OCI-LY3 (cell line): ENCODE measurements around the gene GLIS1.

ENCODE experiments used
- H2AFZ ChIP-seq: fragments of 200-600, 300-600 bp; shearing (Covaris generic); 2 replicates; pipeline ENCODE4 v1.6.0; 2014; ENCODE audit warnings: antibody characterized with exemption, low read depth, low read length
- H3K27ac ChIP-seq: fragments of 200-600, 300-600 bp; sonication (generic); 2 replicates; pipeline ENCODE4 v1.5.1; 2014; ENCODE audit warnings: mild to moderate bottlenecking, low read length, moderate library complexity, mixed read lengths
- H3K27me3 ChIP-seq: fragments of 200-600, 300-600 bp; sonication (generic); 2 replicates; pipeline ENCODE4 v1.6.1; 2014; ENCODE audit warnings: low read depth, low read length, mixed read lengths
- H3K36me3 ChIP-seq: fragments of 200-600, 300-600 bp; sonication (generic); replicated peaks from 2 replicates; pipeline ENCODE3; 2014; ENCODE audit warnings: low read depth, low read length, mixed read lengths
- H3K4me1 ChIP-seq: fragments of 300-600, 200-600 bp; sonication (generic); 2 replicates; pipeline ENCODE4 v1.6.1; 2014; ENCODE audit warnings: low read length, mixed read lengths
- H3K4me2 ChIP-seq: fragments of 200-600, 300-600 bp; sonication (generic); 2 replicates; pipeline ENCODE4 v1.6.1; 2014; ENCODE audit warnings: low read length, mixed read lengths
- H3K4me3 ChIP-seq: fragments of 300-600, 200-600 bp; sonication (generic); 2 replicates; pipeline ENCODE4 v1.5.1; 2014; ENCODE audit warnings: antibody characterized with exemption, mild to moderate bottlenecking, low read length, moderate library complexity
- H3K79me2 ChIP-seq: fragments of 300-600, 200-600 bp; shearing (Covaris generic); 2 replicates; pipeline ENCODE4 v1.6.1; 2014; ENCODE audit warnings: mild to moderate bottlenecking, low read length, mixed read lengths
- H3K9ac ChIP-seq: fragments of 300-600, 200-600 bp; shearing (Covaris generic); 2 replicates; pipeline ENCODE4 v1.6.0; 2014; ENCODE audit warnings: mild to moderate bottlenecking, low read length, moderate library complexity
- H3K9me3 ChIP-seq: fragments of 200-600, 300-600 bp; shearing (Covaris generic); 2 replicates; pipeline ENCODE4 v1.6.1; 2014; ENCODE audit warnings: low read length, mixed read lengths; ENCODE audit not compliant: insufficient read depth
- H4K20me1 ChIP-seq: fragments of 200-600, 300-600 bp; sonication (generic); 2 replicates; pipeline ENCODE4 v1.6.1; 2016; ENCODE audit warnings: low read length, mixed read lengths; ENCODE audit not compliant: insufficient read depth
- EZH2phosphoT487 ChIP-seq: fragments of 200-600 bp; shearing (Covaris generic); IDR thresholded peaks from 2 replicates; pipeline ENCODE4 v1.6.1; 2018; ENCODE audit warnings: antibody characterized with exemption, mixed run types, low read depth
- TF ChIP-seq, protein P1 (sequence below): fragments of 200-600, 300-600 bp; sonication (generic); IDR thresholded peaks from 2 replicates; pipeline ENCODE4 v1.5.1; 2014; ENCODE audit warnings: antibody characterized with exemption, low read length, low read depth

The GLIS1 gene

DNA sequence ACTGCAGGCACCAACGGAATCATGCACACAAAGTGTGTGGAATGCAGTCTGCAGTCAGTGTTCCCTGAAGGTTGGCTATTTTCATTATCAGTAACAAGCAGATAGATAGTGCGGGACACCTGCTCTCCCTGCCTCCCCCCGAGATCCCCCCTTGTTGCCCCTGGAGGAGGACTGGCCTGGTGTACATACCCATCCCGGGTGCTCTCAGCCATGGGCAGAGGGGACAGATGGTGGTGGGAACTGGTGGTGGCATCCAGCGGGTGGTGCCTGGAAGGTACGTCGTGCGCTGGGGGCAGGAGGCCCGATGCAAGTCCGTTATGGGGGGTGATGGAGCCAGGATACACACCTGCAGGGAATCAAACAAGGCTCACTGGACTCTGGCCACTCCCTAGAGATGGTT, 224.5 kb downstream of the GLIS1 start:
- Histone ChIP-seq H3K4me2 (no peak overlapping the region), H3K36me3 (no peaks in the 10 kb centered on the region), H3K9me3 (no peaks in the 10 kb centered on the region), H3K27ac (no peak overlapping the region), H3K4me1 (peaks cover 5% of the 10 kb centered on the region; the same call in 1 of the 2 replicates), H3K27me3 (no peaks in the 10 kb centered on the region), H3K9ac (no peak overlapping the region), H3K4me3 (no peak overlapping the region), H3K79me2 (no peaks in the 10 kb centered on the region), H2AFZ (no peak overlapping the region), H4K20me1 (no peaks in the 10 kb centered on the region)
- TF ChIP-seq, protein P1, sequence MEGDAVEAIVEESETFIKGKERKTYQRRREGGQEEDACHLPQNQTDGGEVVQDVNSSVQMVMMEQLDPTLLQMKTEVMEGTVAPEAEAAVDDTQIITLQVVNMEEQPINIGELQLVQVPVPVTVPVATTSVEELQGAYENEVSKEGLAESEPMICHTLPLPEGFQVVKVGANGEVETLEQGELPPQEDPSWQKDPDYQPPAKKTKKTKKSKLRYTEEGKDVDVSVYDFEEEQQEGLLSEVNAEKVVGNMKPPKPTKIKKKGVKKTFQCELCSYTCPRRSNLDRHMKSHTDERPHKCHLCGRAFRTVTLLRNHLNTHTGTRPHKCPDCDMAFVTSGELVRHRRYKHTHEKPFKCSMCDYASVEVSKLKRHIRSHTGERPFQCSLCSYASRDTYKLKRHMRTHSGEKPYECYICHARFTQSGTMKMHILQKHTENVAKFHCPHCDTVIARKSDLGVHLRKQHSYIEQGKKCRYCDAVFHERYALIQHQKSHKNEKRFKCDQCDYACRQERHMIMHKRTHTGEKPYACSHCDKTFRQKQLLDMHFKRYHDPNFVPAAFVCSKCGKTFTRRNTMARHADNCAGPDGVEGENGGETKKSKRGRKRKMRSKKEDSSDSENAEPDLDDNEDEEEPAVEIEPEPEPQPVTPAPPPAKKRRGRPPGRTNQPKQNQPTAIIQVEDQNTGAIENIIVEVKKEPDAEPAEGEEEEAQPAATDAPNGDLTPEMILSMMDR = no peak
- no peak for TF ChIP-seq EZH2phosphoT487

DNA sequence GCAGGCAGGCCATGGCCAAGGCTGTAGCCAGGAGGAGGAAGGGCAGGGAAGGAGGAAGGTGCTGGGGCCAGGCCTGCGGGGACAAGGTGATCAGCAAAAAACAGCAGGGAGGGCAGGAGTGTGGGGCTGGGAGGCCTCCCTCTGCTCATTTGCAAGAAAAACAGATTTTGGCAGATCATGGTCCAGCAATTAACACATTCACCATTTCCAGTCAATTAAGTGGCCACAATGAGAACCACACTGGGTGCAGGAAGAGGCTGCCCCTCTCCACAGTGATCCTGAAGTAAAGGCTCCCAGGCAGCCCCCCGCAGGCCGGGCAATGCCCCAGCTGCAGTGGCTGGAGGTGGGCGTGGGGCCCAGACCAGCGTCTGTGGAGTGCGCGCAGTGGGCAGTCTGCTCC, 225.1 kb downstream of the GLIS1 start:
- Histone ChIP-seq H3K79me2 (no peaks in the 10 kb centered on the region), H3K4me1 (peaks cover 5% of the 10 kb centered on the region; the same call in 1 of the 2 replicates), H3K9ac (no peak overlapping the region), H3K9me3 (no peaks in the 10 kb centered on the region), H2AFZ (no peak overlapping the region), H3K27ac (no peak overlapping the region), H3K36me3 (no peaks in the 10 kb centered on the region), H4K20me1 (no peaks in the 10 kb centered on the region), H3K4me2 (no peak overlapping the region), H3K4me3 (no peak overlapping the region), H3K27me3 (no peaks in the 10 kb centered on the region)
- no peak for TF ChIP-seq EZH2phosphoT487
- TF ChIP-seq, protein P1 = no peak

DNA sequence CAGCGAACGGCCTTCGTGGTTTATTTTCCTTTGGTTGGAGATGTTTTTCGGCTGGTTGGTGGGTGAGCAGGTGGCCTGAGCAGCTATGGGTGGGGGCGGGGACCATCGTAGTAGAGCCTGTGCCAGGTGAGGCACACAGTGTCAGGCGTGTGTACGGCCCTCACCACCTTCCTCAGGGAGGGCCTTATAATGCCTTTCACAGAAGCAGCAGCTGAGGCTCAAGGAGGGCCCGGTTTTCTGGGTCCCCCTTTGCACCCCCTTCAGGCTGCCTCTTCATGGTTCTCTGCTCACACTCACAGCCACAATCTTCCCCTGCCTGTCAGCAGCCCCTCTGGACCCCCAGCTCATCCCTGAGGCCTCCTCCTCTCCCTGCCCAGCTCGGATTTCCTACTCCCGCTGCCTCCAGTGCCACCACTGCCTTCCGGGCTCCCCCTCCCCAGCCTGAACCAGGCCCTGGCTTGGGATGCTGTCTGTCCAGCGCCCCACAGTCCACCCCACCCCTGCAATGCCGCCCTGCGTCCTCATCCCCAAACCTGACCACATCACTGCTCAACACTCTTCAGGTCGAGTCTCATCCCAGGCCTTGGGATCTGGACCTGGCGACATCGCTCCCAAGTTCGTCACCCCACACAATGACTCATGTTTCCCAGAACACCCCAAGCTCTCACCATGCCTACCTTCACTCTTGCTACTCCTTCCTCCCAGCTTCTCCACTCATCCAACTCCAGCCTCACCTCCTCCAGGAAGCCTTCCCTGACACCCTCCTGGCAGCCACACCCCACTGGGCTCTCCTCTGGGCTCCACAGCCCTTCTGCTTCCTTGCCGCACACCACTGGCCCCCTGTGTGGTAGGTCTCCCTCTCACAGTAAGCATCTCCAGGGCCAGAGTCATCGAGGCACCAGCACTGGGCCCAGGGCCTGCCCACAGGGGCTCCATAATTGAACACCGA, 225.9 kb downstream of the GLIS1 start:
- no peaks in the 10 kb centered on the region for H3K27me3 ChIP-seq
- no peak overlapping the region for H3K27ac ChIP-seq
- H3K4me3 ChIP-seq = no peak overlapping the region

More for the DNA sequence above, 225.9 kb downstream of the GLIS1 start:
- Histone ChIP-seq H3K4me2 (no peak overlapping the region), H3K36me3 (no peaks in the 10 kb centered on the region), H3K4me1 (no peaks in the 10 kb centered on the region), H3K9ac (no peak overlapping the region), H2AFZ (no peak overlapping the region), H3K79me2 (no peaks in the 10 kb centered on the region), H3K9me3 (no peaks in the 10 kb centered on the region), H4K20me1 (no peaks in the 10 kb centered on the region)
- TF ChIP-seq EZH2phosphoT487 = no peak
- TF ChIP-seq, protein P1 = no peak
